ENCODE results near the gene HIVEP3. TPM values are rescaled to one million over a fixed set of nuclear protein-coding genes. Genes with fewer than 3 reads are reported as not detected.

Gene HIVEP3
- total RNA-seq, 2 donors from 2014 or later, result 2.3 to 12.8 TPM

- Histone ChIP-seq H3K9me3 (no peaks in the 10 kb centered on the region), H3K36me3 (no peaks in the 10 kb centered on the region), H3K4me3 (no peak overlapping the region), H3K4me1 (ENCODE audit: control insufficient read depth in 1 of 2, low read depth in 2 of 2) (peaks cover 8 to 14% of the 10 kb centered on the region in 2 donors), H3K27me3 (replicated peaks; ENCODE audit: insufficient read depth) (no peaks in the 10 kb centered on the region), H3K27ac (no peak overlapping the region)
- no peak for ATAC-seq (ENCODE audit: insufficient number of reproducible peaks, low FRiP score, low read depth)
- TF ChIP-seq CTCF (IDR thresholded peaks at IDR 0.05), result no peak
- no peak for DNase-seq (ENCODE audit: low spot score)
Measured at GRCh38 chr1:41855713-41856112, 63.0 kb downstream of the HIVEP3 start.

DNA sequence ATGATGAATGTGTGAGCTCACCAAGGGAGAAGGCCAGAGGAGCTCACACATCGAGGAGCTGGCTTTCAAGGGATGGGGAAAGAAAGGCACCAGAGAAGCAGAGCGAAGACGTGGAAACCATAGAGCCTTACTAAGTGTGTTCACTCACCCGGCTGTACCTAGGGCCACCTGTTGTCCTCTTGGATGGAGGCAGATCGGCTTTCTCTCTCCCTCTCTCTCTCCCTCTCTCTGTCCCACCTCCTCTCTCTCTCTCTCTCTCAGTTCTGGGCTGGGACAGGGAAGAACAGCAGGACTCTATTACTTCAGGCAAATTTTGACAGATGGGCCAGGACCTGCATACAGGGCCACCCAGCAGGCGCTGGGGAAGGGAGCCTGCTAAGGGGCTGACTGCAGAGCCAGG lies 64.8 kb downstream of the HIVEP3 start:
- TF ChIP-seq CTCF (IDR thresholded peaks at IDR 0.05), result no peak
- Histone ChIP-seq H3K27me3 (replicated peaks; ENCODE audit: insufficient read depth) (no peaks in the 10 kb centered on the region), H3K4me3 (no peak overlapping the region), H3K36me3 (no peaks in the 10 kb centered on the region), H3K27ac (no peak overlapping the region), H3K4me1 (ENCODE audit: control insufficient read depth in 1 of 2, low read depth in 2 of 2) (peaks cover 8 to 14% of the 10 kb centered on the region in 2 donors), H3K9me3 (no peaks in the 10 kb centered on the region)
- DNase-seq (ENCODE audit: low spot score) (no peak), ATAC-seq (ENCODE audit: insufficient number of reproducible peaks, low FRiP score, low read depth) (no peak)

- no peak for ATAC-seq (ENCODE audit: insufficient number of reproducible peaks, low FRiP score, low read depth)
Measured at GRCh38 chr1:41852091-41852490, 66.6 kb downstream of the HIVEP3 start.

DNA sequence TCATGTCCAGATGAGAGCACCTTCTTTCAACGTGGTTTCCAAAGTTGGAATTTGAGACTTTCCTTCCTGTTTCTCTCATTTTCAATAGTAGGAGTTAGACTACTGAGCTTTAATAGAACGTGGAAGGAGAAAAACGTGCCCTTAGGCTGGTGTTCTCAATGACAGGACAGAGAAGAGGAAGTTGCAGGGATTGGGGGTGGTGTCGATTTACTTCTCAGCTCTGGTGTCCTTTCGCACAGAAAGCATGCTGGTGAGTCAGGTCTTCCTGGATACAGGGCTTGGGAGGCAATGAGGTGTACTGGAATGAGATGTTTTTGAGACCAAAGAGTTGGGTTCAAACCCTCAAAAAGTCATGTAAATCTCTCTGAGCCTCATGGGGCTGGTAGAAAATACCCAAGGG lies 67.1 kb downstream of the HIVEP3 start:
- no peak for TF ChIP-seq CTCF (IDR thresholded peaks at IDR 0.05)
- DNase-seq (ENCODE audit: low spot score), result no peak
- no peaks in the 10 kb centered on the region for H3K9me3 ChIP-seq
- H3K27ac ChIP-seq, result no peak overlapping the region
- ATAC-seq (ENCODE audit: insufficient number of reproducible peaks, low FRiP score, low read depth), result no peak
- H3K36me3 ChIP-seq, result no peaks in the 10 kb centered on the region
- no peaks in the 10 kb centered on the region for H3K27me3 ChIP-seq (replicated peaks; ENCODE audit: insufficient read depth)
- peaks cover 6 to 7% of the 10 kb centered on the region in 2 donors for H3K4me1 ChIP-seq (ENCODE audit: control insufficient read depth in 1 of 2, low read depth in 2 of 2)
- H3K4me3 ChIP-seq, result no peak overlapping the region

More at GRCh38 chr1:41852091-41852490, 66.6 kb downstream of the HIVEP3 start:
- DNase-seq (ENCODE audit: low spot score), result no peak
- H3K4me3 ChIP-seq, result no peak overlapping the region
- peaks cover 8 to 12% of the 10 kb centered on the region in 2 donors for H3K4me1 ChIP-seq (ENCODE audit: control insufficient read depth in 1 of 2, low read depth in 2 of 2)
- H3K9me3 ChIP-seq, result no peaks in the 10 kb centered on the region
- no peaks in the 10 kb centered on the region for H3K27me3 ChIP-seq (replicated peaks; ENCODE audit: insufficient read depth)
- H3K36me3 ChIP-seq, result no peaks in the 10 kb centered on the region
- no peak overlapping the region for H3K27ac ChIP-seq
- TF ChIP-seq CTCF (IDR thresholded peaks at IDR 0.05), result no peak

DNA sequence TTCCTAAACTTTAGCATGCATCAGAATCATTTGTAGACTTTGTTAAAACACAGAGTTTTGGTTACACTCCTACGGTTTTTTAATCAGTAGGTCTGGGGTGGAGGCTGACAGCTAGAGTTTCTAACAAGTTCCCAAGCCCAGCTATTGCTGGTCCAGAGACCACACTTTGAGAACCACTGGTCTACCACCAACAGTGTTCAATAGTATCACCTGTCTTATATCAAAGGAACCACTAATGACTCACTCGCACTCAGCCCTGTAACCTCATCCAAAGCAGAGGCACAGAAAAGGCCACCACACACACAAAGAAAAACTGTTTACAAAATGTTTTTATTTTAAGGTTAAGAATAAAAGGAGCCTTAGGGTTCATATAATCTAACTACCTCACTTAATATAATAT lies 68.7 kb downstream of the HIVEP3 start:
- H3K27ac ChIP-seq, result no peak overlapping the region
- H3K36me3 ChIP-seq, result no peaks in the 10 kb centered on the region
- no peaks in the 10 kb centered on the region for H3K27me3 ChIP-seq (replicated peaks; ENCODE audit: insufficient read depth)
- DNase-seq (ENCODE audit: low spot score) (no peak), ATAC-seq (ENCODE audit: insufficient number of reproducible peaks, low FRiP score, low read depth) (no peak)
- no peaks in the 10 kb centered on the region for H3K9me3 ChIP-seq
- no peaks in the 10 kb centered on the region for H3K4me1 ChIP-seq (ENCODE audit: control insufficient read depth in 1 of 2, low read depth in 2 of 2)
- no peak overlapping the region for H3K4me3 ChIP-seq
- no peak for TF ChIP-seq CTCF (IDR thresholded peaks at IDR 0.05)
